Measurements from ENCODE around the gene ARHGAP8.

DNA sequence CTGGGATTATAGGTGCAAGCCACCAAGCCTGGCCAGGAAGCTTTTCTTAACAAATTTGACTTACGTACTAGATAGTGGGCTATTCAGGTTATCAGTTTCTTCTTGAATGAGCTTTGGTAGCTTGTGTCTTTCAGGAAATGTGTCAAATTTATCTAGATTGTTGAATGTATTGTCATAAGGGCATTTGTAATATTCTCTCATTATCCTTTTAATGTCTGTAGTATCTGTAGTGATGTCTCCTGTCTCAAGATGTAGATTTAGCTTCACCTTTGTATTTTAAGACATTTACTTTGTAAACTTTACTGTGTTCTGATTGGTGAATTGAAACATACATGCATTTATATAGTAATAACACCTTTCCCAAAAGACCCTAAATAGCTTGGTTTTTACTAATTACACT lies 20.7 kb downstream of the ARHGAP8 start:
- TF ChIP-seq, protein P1, sequence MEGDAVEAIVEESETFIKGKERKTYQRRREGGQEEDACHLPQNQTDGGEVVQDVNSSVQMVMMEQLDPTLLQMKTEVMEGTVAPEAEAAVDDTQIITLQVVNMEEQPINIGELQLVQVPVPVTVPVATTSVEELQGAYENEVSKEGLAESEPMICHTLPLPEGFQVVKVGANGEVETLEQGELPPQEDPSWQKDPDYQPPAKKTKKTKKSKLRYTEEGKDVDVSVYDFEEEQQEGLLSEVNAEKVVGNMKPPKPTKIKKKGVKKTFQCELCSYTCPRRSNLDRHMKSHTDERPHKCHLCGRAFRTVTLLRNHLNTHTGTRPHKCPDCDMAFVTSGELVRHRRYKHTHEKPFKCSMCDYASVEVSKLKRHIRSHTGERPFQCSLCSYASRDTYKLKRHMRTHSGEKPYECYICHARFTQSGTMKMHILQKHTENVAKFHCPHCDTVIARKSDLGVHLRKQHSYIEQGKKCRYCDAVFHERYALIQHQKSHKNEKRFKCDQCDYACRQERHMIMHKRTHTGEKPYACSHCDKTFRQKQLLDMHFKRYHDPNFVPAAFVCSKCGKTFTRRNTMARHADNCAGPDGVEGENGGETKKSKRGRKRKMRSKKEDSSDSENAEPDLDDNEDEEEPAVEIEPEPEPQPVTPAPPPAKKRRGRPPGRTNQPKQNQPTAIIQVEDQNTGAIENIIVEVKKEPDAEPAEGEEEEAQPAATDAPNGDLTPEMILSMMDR (conservative IDR thresholded peaks at IDR 0.05; ENCODE audit: low read length) = no peak
- TF ChIP-seq EZH2phosphoT487 (IDR thresholded peaks at IDR 0.05; ENCODE audit: borderline replicate concordance) = no peak

Data from Loucy (cell line).